Measurements from ENCODE around the gene UQCRQ.
A peak's percentile ranks its signal among the peaks of the same experiment; 100 is the strongest.
"Not testable (repeated sequence)": the region's sequence is repeated elsewhere in the genome, so short reads cannot be mapped to it uniquely, and the experiment has no call there.

The UQCRQ gene

DNA sequence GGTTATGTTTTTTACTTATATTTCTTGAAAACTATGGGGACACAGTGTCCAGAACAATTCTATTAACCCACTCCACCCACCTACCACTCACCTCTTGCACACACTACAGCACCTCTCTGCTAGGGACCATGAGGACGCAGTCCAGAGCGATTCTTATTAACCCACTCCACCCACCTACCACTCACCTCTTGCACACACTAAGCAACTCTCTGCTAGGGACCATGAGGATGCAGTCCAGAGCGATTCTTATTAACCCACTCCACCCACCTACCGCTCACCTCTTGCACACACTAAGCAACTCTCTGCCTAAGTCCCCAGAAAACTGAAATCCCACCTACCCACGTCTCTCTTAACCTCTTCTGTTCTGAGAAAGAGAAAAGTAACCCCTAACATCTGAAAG, 33.8 kb upstream of the UQCRQ start:
- no peak for DNase-seq (ENCODE audit: low spot score)

DNA sequence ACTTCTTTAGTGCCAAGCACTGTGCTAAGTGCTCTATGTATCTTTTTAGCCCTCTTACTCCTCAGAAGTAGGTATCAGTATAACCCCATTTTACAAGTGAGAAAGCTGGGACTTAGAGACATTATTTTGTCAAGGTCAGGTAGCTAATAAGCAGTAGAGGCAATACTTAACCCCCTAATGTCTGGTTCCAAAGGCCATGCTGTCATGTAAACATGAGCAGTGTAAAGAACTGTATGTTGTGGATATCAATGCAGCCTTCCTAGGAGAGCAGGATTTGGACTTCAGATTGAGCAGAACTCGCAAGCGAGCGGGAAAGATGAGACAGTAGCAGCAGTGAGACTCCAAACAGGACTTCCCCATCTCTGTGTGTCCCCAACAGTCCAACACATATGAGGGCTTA, 32.4 kb upstream of the UQCRQ start:
- no peak for DNase-seq (ENCODE audit: low spot score)

DNA sequence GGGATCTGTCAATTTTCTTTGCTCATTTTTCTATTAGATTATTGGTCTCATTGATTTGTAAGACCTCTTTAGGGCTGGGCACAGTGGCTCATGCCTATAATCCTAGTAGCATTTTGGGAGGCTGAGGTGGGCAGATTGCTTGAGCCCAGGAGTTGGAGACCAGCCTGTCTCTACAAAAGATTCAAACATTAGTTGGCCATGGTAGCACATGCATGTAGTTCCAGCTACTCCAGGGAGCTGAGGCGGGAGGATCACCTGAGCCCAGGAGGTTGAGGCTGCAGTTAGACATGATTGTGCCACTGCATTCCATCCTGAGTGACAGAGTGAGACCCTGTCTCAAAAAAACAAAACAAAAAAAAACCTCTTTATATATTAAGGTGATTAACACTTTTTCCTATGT, 29.6 kb upstream of the UQCRQ start:
- no peak for DNase-seq (ENCODE audit: low spot score)

DNA sequence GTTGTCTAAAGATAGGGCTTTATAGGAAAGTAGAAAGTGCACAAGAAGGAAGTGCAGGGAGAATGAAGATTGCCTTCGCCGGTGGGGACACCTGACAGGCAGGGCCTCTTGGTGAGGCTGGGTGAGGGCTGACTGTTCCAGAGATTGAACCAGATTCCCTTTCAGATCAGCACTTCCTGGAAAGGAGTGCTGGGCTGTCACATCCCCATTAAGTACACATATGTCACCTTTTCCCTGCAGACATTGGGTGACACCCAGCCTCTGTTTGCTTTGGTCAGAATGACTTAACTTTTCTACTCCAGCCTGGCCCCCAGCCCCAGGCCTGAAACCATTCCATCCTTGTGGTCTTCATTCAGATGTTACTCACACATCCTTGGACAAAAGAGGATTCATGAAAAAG, 28.6 kb upstream of the UQCRQ start:
- DNase-seq (ENCODE audit: low spot score) = no peak

DNA sequence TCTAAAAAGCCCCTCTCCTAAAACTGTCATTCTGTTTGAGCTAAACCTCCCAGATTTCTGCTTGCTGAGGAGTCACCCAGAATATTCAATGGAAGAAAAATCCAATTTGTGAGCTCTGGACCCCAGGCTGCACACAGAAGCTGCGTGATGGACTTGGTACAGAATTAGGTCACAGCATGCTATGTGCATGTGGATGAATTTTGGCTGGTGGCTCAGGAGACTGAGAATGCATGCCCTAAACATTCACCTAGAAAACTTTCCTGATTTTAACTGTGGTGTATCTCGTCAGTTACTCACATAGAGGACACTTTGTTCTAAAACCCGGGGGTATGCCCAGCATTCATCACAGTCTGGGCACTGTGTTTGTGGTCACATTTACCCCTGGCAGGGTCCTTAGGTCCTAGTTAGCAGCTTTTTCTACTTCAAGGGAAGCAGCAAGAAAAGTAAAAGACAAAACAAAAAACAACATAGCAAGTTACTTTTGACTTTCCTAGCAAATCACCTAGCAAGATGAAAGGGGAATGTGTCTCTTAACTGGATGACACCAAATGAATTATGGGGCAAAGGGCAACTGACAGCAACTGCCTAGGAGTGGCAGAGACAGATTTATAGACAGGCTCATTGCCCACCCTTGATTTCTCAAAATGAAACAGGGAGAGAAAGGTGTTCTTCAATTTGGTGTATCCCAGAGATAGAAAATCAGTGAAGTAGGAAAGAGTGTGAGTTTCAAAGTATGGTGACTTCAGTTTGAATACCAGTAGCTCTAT, 27.7 kb upstream of the UQCRQ start:
- DNase-seq (ENCODE audit: low spot score) = no peak

DNA sequence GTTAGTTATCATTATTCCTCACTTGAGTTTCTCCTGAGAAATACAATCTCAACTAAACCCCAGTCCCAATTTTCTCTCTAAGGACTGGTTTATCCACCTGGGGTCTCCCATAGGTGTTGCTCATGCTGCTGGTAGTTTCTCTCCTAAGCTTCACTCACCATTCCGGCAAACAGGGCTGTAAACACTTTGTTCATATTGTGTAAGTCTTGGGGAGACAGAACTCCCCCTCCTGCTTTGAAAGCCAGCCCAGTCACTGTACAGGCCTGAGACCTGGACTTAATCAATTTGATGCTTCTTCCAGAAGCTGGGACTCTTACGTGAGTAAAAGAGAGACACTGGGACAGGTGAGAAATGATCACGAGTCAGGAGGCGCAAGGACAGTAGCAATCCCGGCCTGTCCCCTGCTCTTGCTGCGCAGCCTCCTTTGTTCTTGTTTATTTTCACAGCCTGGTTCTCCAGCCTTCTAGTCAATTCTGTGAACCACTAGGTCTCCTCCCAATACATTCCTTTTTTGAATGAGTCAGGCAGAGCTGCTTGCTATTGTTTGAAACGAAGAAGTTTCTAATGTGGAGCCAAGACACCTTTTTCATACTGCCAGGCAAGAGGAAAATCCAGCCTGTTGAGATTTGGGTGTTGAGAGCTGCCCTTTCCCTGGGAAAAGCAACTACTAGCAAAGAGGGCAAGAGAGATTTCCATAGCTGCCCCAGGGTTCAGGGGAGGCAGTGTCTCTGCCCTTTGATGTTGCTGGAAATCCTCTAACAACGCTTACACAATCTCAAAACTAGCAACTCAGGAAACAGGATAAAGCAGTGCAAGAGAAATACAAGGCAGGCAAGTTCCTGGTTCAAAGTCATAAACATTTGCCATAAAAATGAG, 26.8 kb upstream of the UQCRQ start:
- DNase-seq (ENCODE audit: low spot score) = peak; percentile 80

DNA sequence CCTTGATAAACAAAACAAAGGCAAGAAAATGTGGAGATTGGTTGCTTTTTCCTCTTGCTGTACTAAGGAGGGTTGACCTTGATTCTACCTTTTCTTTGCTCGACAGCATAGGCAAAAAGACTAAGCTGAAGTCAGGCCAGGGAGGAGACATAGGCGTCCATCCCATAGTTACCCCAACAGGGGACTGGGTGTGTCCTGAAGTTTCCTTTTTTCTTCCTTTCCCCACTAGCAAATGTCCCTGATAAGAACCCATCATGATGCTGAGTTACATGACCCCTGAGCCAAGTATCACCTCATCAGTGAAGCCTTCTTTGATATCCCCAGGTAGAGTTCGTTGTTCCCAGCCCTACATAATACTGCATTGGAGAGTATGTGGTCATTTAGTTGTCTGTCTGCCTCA, 26.1 kb upstream of the UQCRQ start:
- DNase-seq (ENCODE audit: low spot score) = no peak

DNA sequence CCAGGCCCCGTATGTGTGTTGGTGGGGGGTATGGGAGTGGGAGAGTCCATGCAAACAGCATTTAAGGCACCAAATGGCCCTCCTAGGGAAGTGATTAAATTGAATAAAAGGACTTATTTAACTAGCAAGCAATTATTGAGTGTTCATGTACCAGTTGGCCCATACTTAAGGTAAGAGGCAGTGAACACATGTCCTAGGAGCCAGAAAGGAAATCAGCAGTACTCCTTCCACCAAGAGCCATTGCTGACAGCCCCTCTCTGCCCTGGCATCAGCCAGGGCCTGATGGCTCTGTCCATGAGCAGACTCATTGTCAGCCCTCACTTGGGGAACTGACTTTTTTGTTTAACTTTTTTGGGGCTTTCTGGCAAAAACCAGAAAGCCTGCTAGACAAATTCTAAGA, 25.5 kb upstream of the UQCRQ start:
- no peak for DNase-seq (ENCODE audit: low spot score)

DNA sequence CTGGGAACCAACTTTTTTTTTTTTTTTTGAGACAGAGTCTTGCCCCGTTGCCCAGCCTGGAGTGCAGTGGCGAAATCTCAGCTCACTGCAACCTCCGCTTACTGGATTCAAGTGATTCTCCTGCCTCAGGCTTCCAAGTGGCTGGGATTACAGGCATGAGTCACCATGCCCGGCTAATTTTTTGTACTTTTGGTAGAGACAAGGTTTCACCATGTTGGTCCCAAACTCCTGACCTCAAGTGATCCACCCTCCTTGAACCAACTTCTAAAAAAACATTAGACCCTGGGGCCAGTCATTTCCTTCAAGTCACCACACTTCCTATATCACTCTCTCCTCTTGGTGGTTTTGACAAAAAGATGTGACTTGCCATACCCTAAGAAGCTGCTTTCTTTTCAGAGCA, 25.1 kb upstream of the UQCRQ start:
- DNase-seq (ENCODE audit: low spot score) = no peak

DNA sequence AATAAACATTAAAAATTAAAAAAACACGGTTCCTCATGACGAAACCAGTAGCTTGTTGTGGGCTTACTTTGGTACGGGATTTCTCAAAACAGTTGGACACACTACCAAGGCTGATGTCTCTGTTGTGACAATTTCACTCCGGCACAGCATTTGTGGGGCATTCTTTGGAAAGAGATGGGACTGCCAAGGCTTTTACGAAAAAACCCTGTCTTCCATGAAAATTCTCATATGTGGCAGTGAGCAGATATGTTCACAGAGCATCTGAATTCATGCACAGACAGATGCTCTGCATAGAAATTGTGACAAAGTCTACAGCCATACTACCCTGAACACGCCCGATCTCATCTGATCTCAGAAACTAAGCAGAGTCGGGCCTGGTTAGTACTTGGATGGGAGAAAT, 18.2 kb upstream of the UQCRQ start:
- DNase-seq (ENCODE audit: low spot score) = no peak

DNA sequence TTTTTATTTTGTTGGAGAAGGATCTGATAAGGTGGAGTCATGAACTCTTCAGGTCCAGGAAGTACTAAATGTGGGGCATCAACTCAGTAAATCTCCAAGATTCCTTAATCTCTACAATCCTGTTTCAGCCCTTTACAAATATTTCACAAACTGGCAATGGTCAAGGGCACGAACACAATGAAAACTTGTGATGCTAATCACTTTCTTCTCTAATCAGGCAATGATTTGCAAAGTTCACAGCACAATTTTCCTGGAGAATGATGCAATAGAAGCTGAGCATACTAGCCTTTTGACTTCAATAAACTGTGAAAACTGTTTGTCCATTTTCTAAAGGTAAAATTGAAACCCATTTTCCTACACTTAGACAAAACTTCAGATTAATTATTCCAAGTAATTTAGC, 17.1 kb upstream of the UQCRQ start:
- DNase-seq (ENCODE audit: low spot score) = no peak

DNA sequence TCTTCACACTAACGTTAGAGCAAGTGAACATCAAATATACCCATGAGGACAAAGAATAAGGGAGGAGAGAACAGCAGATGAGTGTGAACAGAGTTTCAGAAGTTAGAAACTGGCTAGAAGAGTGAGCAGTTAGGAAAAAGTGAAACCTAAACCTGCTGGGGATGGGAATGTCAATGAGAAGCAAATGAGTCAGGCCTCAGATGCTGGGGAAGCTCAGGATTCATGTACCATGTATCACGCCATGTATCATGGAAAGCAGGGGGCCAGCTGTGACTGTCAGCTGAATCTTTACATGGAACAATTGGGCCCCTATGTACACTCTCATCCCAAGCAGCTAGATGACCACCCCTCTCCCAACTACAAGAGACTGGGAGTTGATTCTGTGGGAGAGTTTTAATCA, 16.4 kb upstream of the UQCRQ start:
- no peak for DNase-seq (ENCODE audit: low spot score)

DNA sequence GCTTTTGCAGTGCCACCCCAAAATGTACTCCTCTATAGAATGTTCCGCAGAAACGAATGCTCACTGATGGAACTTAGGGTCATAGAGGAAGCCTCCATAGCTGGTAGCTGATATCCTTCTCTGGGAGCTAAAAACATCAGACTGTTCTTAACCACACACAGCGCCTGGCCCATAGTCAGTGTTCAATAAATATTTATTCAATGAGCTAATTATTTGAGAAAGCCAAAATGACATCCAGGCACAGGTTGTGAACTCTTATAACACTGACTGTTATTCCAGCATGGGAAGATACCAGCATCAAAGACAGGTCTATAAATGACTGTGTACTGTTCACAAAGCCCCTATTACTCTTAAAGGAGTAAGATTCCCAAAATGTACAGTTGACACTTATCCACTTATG, 13.1 kb upstream of the UQCRQ start:
- no peak for DNase-seq (ENCODE audit: low spot score)

DNA sequence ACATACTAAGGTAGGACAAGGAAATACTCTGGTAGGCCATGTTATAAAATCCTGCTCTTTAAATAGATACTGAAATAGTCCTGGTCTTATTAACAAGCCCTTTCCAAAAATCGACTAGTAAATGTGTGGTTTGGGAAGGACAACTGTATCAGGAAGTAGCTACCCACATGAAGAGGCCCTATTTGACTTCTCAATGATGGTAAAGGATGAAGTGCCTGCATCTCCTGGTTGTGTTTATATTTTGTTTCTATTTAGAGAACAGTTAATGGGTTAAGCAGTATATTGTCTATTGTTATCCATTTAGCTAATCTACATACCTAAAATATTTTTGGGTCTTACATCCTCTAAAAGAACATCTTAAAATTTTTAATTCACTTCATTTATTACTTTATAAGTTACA, 12.7 kb upstream of the UQCRQ start:
- DNase-seq (ENCODE audit: low spot score) = peak; percentile 29

DNA sequence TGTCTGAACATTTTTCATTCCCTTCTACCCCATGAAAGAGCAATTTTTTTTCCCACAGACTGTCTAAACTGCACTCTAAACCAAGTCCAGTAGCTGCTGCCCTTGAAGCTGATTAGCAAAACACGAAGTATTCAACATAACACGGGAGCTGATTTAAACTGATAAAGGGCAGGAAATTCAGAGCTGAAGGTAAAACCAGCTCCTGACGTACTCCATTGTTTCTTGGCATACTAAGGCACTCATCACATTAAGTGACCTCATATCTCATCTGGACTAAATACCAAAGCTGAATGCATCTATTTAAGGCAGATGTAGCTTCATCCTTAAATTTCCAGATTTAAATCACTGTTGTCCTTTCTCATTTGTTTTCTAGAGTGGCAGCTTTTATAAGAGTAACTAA, 12.1 kb upstream of the UQCRQ start:
- DNase-seq (ENCODE audit: low spot score) = no peak

DNA sequence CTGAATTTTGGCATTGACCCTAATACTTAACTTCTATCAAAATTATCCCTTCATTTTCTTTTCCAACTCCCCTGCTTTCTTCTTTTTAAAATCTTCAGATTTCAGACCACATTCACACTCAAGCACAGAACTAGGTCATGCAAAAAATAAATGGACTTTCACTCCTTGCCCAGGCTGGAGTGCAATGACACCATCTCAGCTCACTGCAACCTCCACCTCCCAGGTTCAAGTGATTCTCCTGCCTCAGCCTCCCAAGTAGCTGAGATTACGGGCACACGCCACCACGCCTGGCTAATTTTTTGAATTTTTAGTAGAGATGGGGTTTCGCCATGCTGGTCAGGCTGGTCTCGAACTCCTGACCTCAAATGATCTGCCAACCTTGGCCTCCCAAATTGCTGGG, 11.4 kb upstream of the UQCRQ start:
- not testable (repeated sequence) for DNase-seq (ENCODE audit: low spot score)

DNA sequence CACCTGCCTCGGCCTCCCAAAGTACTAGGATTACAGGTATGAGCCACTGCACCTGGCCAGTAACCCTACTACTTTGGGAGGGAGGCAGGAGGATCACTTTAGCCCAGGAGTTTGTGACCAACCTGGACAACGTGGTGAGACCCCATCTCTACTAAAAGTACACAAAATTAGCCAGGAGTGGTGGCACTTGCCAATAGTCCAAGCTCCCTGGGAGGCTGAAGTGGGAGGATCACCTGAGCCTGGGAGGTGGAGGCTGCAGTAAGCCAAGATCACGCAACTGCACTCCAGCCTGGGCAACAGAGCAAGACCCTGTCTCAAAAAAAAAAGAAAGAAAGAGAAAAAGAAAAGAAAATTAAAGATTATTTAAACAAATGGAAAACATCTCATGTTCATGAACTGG, 10.4 kb upstream of the UQCRQ start:
- DNase-seq (ENCODE audit: low spot score) = no peak

DNA sequence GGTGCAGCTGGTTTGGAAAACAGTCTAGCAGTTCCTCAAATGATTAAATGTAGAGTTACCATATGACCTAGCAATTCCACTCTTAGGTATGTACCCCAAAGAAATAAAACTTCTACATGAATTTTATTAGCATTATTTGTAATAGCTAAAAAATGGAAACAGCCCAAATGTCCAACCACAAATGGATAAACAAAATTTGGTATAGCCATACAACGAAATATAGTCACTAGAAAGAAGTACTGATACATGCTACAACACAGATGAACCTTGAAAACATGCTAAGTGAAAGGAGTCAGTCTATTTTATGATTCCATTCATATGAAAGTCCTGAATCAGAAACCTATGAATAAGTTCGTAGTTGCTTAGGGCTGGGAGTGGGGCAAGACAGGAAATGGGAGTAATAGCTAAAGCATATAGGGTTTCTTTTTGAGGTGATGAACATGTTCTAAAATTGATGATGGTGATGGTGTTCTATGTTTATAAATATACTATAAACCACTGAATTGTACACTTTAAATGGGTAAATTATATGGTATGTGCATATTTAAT, 6.5 kb upstream of the UQCRQ start:
- no peak for DNase-seq (ENCODE audit: low spot score)

DNA sequence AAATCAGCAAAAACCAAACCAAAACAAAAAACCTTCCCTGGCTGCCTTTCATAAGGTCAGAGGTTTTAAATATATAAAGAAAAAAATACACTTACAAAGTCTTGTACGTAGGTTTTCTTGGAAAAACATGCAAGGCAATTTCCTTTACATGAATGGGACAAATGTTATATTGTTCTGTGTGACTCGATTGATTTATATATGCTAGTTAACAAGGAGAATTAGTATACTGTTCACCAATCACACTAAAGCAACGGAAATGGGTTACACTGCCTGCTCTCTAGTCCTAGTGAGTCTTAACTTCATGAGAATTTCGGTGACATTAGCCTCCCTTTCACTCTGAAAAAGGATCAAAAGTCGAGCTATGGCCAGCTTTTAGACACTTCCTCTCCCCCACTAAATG, 5.7 kb upstream of the UQCRQ start:
- DNase-seq (ENCODE audit: low spot score) = no peak

DNA sequence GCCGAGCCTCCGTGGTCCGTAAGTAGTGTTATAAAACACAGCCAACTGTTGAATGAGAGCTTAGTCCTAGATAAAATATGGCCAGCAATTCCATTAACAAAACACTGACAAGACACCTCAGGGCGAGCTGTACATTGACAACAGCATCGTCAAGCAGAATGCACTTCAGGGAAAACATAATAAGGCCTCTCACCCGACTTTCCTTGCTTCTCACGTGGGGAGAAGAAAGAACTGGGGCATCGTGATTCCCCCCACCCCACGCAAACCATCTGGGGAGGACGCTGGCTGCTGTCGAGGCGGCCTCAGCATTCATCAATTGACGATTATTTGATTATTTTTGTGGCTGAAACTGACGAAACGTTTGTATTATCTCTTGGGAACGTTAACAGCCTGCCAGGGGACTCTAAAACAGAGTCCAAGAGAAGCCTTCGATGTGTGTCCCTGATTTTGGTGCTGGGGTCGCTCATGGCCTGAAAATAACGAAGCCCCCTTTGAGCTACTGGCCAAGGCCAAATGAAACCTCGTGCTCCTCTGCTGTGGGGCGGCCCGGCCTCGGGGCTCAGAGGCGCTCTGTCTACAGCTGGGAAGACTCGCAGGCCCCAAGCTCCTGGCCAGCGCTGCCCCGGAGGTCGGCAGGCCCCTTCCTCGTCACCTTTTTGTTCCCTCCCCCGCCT, 637 bp upstream of the UQCRQ start:
- no peak for DNase-seq (ENCODE audit: low spot score)

DNA sequence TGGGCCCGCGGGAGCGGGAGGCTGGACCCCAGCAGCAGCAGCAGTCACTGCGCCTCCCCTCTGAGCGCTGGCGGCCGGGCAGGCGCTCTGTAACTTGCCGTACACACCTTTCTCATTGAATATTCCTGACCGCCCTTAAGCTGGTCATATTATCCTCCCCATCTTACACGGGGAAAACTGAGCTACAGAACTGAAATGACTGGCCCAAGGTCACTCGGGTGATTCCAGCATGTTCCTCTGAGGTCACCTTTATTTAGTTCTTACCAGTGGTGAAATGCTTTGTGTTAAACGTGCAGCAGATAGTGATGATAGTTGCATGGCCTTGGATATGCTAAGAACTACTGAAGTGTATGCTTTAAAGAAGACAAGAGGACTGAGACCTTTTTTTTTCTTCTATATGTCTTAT, 607 bp downstream of the UQCRQ start:
- no peak for DNase-seq (ENCODE audit: low spot score)

DNA sequence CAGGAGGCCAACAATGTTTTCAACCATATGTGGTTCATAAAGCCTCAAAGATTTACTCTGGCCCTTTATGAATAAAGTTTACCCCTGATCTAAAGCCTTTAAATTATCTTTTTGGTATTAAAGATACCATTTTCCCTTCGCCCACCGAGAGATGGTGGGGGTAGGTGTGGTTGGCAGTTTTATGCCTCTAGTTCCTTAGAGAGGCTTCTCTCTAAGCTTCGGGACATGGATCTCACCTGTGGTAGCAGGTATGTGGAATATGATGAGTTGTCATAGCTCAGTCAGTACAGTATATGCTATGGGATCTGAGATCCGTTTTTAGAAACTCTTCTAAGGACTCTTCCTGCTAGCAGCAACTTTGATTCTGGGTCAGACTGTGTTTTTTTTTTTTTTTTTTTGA, 2.3 kb downstream of the UQCRQ start:
- no peak for DNase-seq (ENCODE audit: low spot score)

DNA sequence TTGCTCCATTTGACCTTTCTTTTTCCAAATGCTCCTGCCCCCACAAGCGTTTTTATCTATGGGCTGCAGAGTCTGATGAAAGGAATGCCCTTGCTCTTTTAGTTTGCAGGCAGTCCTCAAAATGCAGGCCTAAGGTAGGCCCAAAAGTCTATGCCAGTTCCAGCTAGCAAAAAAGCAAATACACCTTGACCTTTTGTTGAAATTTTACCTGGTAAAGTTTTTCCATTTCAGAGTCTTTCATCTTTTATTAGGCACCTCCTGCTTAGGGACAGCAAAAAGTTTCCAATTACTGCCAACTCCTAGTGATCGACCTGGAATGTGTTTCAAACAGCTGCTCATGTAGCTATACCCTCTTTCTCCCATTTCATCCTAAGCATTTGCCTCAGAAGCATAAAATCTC, 4.4 kb downstream of the UQCRQ start:
- no peak for DNase-seq (ENCODE audit: low spot score)

All from SW480 (cell line).